Keratinocyte (primary cell): ENCODE results near the gene ZNF195.

Source experiments
- CTCF ChIP-seq, 3 experiments: IDR thresholded peaks in 1 of 3; conservative IDR thresholded peaks in 1 of 3; optimal IDR thresholded peaks in 1 of 3; 2 replicates in 2 of 3; 3 replicates in 1 of 3; pipeline versions ENCODE3 to v1.5.1; 2011; ENCODE audit warnings: low read length in 3 of 3, mild to moderate bottlenecking in 3 of 3, moderate library complexity in 2 of 3, control low read depth in 1 of 3, inconsistent platforms in 1 of 3; ENCODE audit not compliant: insufficient read depth in 2 of 3; ENCODE audit errors: extremely low read depth in 1 of 3
- EZH2 ChIP-seq: IDR thresholded peaks from one replicate; pipeline ENCODE4 v1.6.1; 2012; ENCODE audit warnings: inconsistent platforms, mild to moderate bottlenecking, low read length, moderate library complexity

GRCh38 chr11:3381794-3382193 lies 2.8 kb upstream of the ZNF195 start:
- no peak for TF ChIP-seq CTCF (optimal IDR thresholded peaks at IDR 0.05 in 1 of 3, IDR thresholded peaks at IDR 0.05 in 1 of 3, conservative IDR thresholded peaks at IDR 0.05 in 1 of 3; ENCODE audit: extremely low read depth in 1 of 3, insufficient read depth in 2 of 3, low read length in 3 of 3)
- TF ChIP-seq EZH2: no peak
